ENCODE data around the gene ADAMTS10. TPM values are rescaled to one million over a fixed set of nuclear protein-coding genes. Genes with fewer than 3 reads are reported as not detected.

Gene ADAMTS10
- total RNA-seq, 1 experiment from 2014 or later: not detected

DNA sequence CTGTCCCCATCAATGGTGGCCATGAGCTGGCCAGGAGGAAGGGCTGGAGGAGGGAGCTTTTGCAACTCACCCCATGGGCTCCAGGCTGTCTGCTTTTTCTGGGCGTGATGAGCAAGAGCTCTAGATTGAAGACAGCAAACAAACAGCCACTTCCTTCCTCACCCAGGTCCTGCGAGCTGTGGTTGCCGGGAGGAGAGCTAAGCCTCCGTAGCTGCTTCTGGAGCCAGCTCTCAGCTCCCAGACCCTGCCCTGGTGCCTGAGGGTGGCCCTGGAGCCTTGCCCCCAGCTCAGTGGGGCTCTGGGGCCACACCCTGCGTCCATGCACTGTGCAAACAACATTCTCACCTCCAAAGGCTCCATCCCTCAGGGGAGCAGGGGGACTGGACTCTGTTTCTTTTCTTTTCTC lies 39.5 kb downstream of the ADAMTS10 start:
- H3K9me2 ChIP-seq (replicated peaks; ENCODE audit: low read length): no peaks in the 10 kb centered on the region
- H3K4me3 ChIP-seq (ENCODE audit: low read length): peak overlapping the region; percentile 6; the same call in 1 of the 2 replicates
- no peaks in the 10 kb centered on the region for H3K36me3 ChIP-seq (ENCODE audit: low read depth, low read length)
- peak; percentile 89 for ATAC-seq
- H3K4me2 ChIP-seq (ENCODE audit: low read length): peak overlapping the region; percentile 56
- no peaks in the 10 kb centered on the region for H3F3A ChIP-seq (ENCODE audit: low read length, unreplicated experiment)
- H3K27ac ChIP-seq (ENCODE audit: low read length): peak overlapping the region; percentile 12
- no peaks in the 10 kb centered on the region for H3K9me3 ChIP-seq (ENCODE audit: low read length)
- H3K79me2 ChIP-seq (ENCODE audit: low read length): no peaks in the 10 kb centered on the region
- DNase-seq: peak; percentile 87
- BruUV-seq (replicated peaks): no TSS peak
- H2AFZ ChIP-seq (ENCODE audit: low read length): peak overlapping the region; percentile 3; the same call in 1 of the 2 replicates
- no peak overlapping the region for H3K9ac ChIP-seq (ENCODE audit: low read length)
- intact Hi-C loops (cut with micrococcal nuclease): no loop called here
- TF ChIP-seq, protein P1, sequence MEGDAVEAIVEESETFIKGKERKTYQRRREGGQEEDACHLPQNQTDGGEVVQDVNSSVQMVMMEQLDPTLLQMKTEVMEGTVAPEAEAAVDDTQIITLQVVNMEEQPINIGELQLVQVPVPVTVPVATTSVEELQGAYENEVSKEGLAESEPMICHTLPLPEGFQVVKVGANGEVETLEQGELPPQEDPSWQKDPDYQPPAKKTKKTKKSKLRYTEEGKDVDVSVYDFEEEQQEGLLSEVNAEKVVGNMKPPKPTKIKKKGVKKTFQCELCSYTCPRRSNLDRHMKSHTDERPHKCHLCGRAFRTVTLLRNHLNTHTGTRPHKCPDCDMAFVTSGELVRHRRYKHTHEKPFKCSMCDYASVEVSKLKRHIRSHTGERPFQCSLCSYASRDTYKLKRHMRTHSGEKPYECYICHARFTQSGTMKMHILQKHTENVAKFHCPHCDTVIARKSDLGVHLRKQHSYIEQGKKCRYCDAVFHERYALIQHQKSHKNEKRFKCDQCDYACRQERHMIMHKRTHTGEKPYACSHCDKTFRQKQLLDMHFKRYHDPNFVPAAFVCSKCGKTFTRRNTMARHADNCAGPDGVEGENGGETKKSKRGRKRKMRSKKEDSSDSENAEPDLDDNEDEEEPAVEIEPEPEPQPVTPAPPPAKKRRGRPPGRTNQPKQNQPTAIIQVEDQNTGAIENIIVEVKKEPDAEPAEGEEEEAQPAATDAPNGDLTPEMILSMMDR (conservative IDR thresholded peaks at IDR 0.05; ENCODE audit: low read depth, low read length): no peak
- TF ChIP-seq EZH2 (IDR thresholded peaks at IDR 0.05; ENCODE audit: low read length, unreplicated experiment): no peak
- H4K20me1 ChIP-seq (ENCODE audit: low read length): no peaks in the 10 kb centered on the region
- ChIA-PET CTCF (interaction anchor here (0.5 to 1.3 kb wide), 3 partner anchors 9 to 37 kb away, joined by 5 to 22 read pairs (median 6); no protein-coding TSS in a partner anchor), POLR2A (ENCODE audit: unreplicated experiment) (interaction anchor here (1.6 kb wide), 1 partner anchor 57 kb away, joined by 8 read pairs; the partner anchor contains the start of gene ZNF414)
- H3K4me1 ChIP-seq (ENCODE audit: insufficient read depth, low read length): peaks cover 31% of the 10 kb centered on the region
- H3K27me3 ChIP-seq (ENCODE audit: low read length): no peaks in the 10 kb centered on the region

DNA sequence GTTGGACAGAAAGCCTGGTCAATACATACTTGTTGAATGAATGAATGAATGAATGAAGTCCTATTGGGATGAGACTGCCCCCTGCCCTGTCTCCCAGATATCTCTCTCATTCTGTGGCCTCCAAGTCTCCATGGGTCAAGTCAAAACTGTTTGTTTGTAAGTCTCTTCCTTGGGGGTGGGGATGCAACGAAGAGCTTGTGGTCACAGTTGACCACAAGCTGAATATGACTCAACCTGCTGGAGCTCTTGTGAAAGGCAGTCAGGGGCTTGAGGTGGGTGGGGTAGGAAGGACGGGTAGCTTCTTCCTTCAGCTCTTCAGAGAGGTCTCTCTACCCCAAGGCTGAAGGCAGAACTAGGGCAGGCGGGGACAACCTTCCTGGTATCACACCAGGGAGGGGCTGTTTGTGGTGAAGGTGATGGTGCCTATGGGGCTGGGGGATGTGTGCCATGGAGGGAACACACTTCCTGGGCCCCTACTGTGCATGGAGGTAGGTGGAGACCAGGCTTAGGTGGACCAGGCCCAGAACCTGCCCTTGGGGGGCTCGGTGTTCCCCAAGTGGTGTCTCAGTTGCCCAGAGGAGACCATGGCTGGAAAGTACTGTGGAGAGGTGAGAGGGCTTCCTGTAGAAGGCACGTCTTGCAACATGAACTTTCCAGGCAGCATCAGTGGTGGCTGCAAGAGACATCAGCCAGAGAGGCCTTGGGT lies 41.3 kb downstream of the ADAMTS10 start:
- ATAC-seq: peak; percentile 75
- H4K20me1 ChIP-seq (ENCODE audit: low read length): no peaks in the 10 kb centered on the region
- BruUV-seq (replicated peaks): no TSS peak
- DNase-seq: peak; percentile 96
- H3K36me3 ChIP-seq (ENCODE audit: low read depth, low read length): no peaks in the 10 kb centered on the region
- H3K4me2 ChIP-seq (ENCODE audit: low read length): peak overlapping the region; percentile 42
- peaks cover 26% of the 10 kb centered on the region for H3K4me1 ChIP-seq (ENCODE audit: insufficient read depth, low read length)
- no peaks in the 10 kb centered on the region for H3K79me2 ChIP-seq (ENCODE audit: low read length)
- intact Hi-C loops (cut with micrococcal nuclease): no loop called here
- ChIA-PET CTCF (interaction anchor here (0.5 to 1.0 kb wide), 6 partner anchors 9 to 1037 kb away, joined by 3 to 6 read pairs (median 4); partner anchors contain the start of gene ZNF414), POLR2A (ENCODE audit: unreplicated experiment) (interaction anchor here (0.6 kb wide), 1 partner anchor 43 kb away, joined by 10 read pairs; no protein-coding TSS in a partner anchor)
- H3K27me3 ChIP-seq (ENCODE audit: low read length): no peaks in the 10 kb centered on the region
- no peak overlapping the region for H3K4me3 ChIP-seq (ENCODE audit: low read length)
- H2AFZ ChIP-seq (ENCODE audit: low read length): no peak overlapping the region
- no peaks in the 10 kb centered on the region for H3K9me3 ChIP-seq (ENCODE audit: low read length)
- no peaks in the 10 kb centered on the region for H3K9me2 ChIP-seq (replicated peaks; ENCODE audit: low read length)
- no peak for TF ChIP-seq EZH2 (IDR thresholded peaks at IDR 0.05; ENCODE audit: low read length, unreplicated experiment)
- TF ChIP-seq, protein P1 (conservative IDR thresholded peaks at IDR 0.05; ENCODE audit: low read depth, low read length): peak; percentile 26; the same call in 1 of the 2 replicates
- no peak overlapping the region for H3K9ac ChIP-seq (ENCODE audit: low read length)
- no peaks in the 10 kb centered on the region for H3F3A ChIP-seq (ENCODE audit: low read length, unreplicated experiment)
- no peak overlapping the region for H3K27ac ChIP-seq (ENCODE audit: low read length)

DNA sequence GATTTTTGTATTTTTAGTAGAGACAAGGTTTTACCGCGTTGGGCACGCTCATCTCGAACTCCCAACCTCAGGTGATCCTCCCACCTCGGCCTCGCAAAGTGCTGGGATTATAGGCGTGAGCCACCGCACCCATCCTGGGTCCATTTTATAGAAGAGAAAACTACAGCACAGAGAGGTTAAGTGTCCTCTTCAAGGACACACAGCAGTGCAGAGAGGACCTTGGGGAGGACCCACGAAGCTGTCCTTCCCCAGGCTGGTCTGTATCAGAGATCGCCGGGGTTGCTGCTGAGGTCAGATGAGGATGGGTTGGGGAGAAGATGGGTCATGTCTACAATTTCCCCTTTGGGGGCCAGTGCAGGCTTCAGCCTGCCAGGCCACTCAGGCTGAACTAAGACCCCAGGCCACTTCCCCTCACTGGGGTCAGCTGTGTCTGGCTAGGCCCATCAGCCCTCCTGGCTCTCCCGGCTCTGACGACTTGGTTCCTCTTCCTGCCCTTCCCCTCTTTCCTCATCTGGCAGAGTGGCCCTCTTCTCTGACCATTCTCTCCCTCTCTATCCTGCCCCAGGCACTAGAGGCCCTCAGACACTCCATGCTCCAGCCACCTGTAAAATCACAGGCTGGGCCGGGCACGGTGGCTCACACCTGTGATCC lies 42.9 kb downstream of the ADAMTS10 start:
- Histone ChIP-seq H3K4me1 (ENCODE audit: insufficient read depth, low read length) (peaks cover 26% of the 10 kb centered on the region), H3K4me2 (ENCODE audit: low read length) (no peak overlapping the region), H3K4me3 (ENCODE audit: low read length) (no peak overlapping the region), H2AFZ (ENCODE audit: low read length) (no peak overlapping the region), H4K20me1 (ENCODE audit: low read length) (no peaks in the 10 kb centered on the region), H3F3A (ENCODE audit: low read length, unreplicated experiment) (no peaks in the 10 kb centered on the region), H3K36me3 (ENCODE audit: low read depth, low read length) (no peaks in the 10 kb centered on the region), H3K9ac (ENCODE audit: low read length) (no peak overlapping the region), H3K9me2 (replicated peaks; ENCODE audit: low read length) (no peaks in the 10 kb centered on the region), H3K79me2 (ENCODE audit: low read length) (no peaks in the 10 kb centered on the region), H3K27ac (ENCODE audit: low read length) (no peak overlapping the region), H3K27me3 (ENCODE audit: low read length) (no peaks in the 10 kb centered on the region), H3K9me3 (ENCODE audit: low read length) (no peaks in the 10 kb centered on the region)
- no TSS peak for BruUV-seq (replicated peaks)
- ATAC-seq (no peak), DNase-seq (no peak)
- TF ChIP-seq, protein P1 (conservative IDR thresholded peaks at IDR 0.05; ENCODE audit: low read depth, low read length): no peak
- TF ChIP-seq EZH2phosphoT487 (IDR thresholded peaks at IDR 0.05; ENCODE audit: borderline replicate concordance, low read length) (no peak), EZH2 (IDR thresholded peaks at IDR 0.05; ENCODE audit: low read length, unreplicated experiment) (no peak)
- intact Hi-C loops (cut with micrococcal nuclease): no loop called here
- ChIA-PET POLR2A (ENCODE audit: unreplicated experiment) (no interaction called here), CTCF (no interaction called here)
